NOMO-1 treated with dmso at 0.1 percent for 144 hours (cell line): ENCODE data around the gene DNAJA3.

Experiments
- DNase-seq: peaks from one replicate; lab custom pipeline; 2025; ENCODE audit not compliant: unreplicated experiment; lab: John Stamatoyannopoulos, UW

Gene DNAJA3

GRCh38 chr16:4404967-4405696, 20.5 kb upstream of the DNAJA3 start:
- no peak for DNase-seq

DNA sequence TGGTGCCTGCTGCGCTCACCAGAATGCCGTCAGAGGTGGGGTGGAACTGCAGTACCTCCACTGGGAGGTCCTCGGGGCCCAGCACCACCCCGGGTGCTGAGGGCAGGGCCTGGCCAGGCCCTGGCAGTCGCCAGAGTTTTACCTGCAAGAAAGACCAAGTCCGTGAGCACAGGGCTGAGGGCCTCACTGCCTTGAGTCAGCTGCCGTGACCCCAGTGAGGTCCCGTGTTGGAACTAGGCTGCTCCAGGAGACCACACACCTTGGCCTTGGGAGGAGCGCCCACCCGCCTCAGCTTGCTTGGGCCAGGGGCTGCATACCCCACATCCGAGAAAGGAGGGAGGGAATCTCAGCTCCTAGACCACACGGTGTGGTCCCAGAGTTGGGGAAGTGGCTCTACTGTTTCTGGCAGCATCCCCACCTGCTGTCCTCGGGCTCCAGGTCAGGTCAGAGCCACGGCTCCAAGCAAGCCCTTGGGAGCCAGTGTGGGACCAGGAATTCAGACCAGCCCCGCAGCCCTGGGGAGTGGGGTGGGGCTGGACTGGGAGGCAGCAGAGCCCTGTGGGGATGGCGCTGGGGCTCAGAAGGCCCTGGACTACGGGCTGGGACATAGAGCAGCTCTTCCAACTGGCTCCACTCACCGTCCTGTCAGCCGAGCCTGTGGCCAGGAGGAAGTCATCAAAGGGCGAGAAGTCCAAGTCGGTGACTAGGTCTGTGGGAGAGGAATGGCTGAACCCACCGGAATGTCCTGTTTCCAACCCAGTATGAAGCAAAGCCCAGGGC, 17.9 kb upstream of the DNAJA3 start:
- DNase-seq, result no peak

DNA sequence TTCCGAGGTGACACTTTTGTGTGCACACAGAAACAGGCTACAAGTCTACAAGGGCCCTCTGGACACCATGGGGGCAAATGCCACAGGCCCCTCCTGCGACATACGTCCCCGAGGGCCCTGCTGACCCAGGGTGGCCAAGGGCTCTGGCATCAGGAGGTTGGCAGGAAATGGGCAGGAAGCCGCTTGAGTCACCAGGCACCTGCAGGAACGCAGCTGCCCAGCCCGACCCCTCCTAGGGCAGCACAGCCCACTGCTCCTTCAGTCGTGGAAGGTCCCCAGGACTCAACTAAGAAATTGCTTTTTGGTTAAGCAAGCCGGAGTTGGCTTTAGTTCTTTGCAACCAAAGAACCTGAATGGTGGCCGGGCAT, 17.4 kb upstream of the DNAJA3 start:
- no peak for DNase-seq

DNA sequence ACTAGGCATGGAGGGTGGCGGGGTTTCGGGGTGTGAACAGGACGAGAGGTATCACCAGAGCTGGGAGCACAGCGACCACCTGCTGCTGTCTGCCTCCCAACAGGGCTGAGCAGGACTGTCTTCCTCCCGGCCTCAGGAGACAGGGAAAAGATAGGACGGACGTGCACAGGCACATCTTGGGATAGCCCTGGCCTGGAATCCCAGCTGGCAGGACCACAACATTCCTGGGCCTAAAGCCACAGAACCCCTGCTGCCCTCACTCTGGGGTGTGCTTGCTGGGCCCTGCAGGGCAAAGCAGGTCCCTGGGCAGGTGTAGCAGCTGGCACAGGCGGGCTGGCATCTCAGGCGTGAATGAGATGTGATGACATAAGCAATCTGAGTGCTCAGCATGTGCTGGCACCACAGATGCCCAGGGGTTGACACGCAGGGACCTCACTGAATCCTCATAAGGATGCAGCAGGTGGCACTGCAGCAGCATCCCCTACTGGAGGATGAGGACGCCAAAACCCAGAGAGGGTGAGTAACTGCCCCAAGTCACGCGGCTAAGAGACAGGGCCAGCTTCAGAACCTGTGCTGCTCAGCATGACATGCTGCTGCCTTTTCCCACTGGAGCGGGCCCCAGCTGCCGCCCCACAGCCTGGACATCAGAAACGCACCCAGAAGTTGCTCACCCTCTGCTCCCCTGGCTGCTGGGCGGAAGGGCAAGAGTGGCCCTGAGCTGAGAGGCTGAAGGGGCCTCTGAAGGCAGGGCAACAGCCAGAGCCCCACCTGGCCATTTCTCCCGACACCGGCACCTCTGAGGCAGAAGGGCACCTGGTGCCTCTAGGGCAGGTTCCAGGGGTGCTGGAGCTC, 16.4 kb upstream of the DNAJA3 start:
- no peak for DNase-seq

GRCh38 chr16:4410335-4411075, 15.2 kb upstream of the DNAJA3 start:
- no peak for DNase-seq

GRCh38 chr16:4411684-4412083, 14.0 kb upstream of the DNAJA3 start:
- DNase-seq, result no peak

- no peak for DNase-seq
Measured at GRCh38 chr16:4412159-4412558, 13.5 kb upstream of the DNAJA3 start.

- no peak for DNase-seq
Measured at GRCh38 chr16:4412854-4413253, 12.8 kb upstream of the DNAJA3 start.

DNA sequence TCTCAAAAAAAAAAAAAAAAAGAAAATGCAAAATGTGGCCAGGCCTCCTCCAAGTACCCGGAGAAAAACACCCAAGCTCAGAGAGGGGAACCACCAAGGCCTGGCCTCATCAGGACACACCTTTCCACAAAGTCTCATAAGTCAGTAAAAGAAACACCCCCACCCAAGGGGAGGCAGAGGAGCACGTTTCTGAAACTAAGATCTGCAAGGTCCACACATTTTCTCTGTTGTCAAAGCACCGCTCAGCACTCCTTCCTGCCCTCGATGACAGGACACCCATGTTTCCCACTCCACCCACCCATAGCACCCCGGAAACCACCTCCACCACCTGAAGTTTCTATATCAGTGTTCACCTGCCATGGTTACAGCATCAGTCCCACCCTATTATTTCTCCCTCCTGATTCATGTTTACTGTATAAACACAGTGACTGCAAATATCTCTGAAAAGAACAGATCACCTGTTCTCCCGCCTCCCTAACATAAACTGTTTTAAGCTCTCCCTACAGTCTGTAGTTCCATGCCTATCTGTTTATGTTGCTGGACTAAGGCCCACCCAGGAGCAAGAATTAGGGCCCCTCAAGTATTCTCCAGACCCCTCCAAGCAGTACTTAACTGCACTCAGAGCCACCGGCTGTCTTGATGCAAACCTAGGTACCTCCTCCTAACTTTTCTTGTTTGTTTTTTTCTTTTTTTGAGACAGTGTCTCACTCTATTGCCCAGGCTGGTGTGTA, 11.3 kb upstream of the DNAJA3 start:
- no peak for DNase-seq

- peak; percentile 85 for DNase-seq
Measured at GRCh38 chr16:4415538-4416199, 10.0 kb upstream of the DNAJA3 start.

DNA sequence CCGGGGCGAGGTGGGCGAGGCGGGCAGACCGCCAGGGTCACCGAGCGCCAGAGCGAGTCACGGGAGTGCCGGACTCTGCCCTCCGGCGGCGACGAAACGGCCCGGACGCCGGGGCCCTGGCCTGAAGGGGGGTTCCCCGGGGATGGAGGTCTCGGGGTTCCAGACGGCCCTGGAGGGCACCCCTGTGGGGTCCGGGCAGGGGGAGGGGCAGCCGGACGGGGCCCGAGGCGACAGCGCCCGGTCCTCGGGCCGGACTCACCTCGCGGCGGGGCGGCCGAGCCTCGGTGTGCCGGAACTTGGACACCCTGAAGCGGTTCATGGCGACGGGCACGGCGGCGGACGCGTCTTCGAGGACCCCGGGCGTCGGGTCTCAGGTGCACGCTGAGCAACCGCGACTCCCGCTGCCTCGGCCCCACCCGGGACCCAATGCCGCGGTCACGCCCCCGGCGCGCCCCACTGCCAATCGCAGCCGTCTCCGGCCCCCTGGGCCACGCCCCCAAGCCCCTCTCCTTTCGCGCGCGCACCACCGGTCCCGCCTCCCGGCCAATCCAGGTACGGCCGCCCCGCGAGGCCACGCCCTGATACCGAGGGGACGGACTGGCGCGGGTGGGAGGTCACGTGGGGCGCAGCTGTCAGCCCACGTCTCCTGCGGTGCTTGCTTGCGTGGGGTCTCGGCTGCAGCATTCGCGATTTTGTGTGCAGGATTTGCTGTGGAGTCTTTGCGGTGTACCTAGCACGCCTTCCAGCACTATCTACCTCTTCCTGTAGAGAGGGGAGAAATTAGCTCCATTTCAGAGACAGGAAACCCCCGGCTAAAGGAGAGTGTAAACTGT, 9.3 kb upstream of the DNAJA3 start, which contains the start of gene CORO7:
Gene CORO7 (minus strand): TSS at position 397 of the 833 bp plus-strand sequence. CDS start 78 bp downstream, at position 319.
- DNase-seq, result peak; percentile 93

GRCh38 chr16:4419402-4419959, 6.2 kb upstream of the DNAJA3 start:
- DNase-seq, result no peak

DNA sequence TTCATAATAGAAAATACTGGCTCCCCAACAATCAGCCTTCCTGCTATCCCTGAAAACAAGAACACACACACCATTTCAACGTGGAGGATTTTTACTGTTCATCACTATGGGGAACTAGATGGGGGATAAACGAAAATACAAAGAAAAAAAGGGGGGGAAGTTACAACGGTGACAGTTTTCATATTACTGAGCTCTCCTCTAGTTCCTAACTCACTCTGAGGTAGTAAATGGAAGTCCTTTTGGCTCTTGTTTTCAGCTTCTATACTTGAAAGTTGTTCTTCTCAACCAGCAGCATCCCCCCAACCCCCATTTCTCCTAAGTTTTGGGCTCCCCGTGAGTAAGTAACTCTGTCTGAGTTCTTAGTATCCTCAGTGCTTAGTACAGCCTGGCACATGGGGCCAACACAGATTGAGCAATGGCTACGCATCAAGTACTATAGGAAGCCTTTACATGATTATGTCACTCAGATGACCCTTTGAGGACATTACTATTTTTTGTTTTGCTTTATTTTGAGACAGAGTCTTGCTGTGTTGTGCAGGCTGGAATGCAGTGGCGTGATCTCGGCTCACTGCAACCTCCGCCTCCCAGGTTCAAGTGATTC, 5.1 kb upstream of the DNAJA3 start:
- DNase-seq, result peak; percentile 34

- no peak for DNase-seq
Measured at GRCh38 chr16:4426021-4426684, 485 bp downstream of the DNAJA3 start.

DNA sequence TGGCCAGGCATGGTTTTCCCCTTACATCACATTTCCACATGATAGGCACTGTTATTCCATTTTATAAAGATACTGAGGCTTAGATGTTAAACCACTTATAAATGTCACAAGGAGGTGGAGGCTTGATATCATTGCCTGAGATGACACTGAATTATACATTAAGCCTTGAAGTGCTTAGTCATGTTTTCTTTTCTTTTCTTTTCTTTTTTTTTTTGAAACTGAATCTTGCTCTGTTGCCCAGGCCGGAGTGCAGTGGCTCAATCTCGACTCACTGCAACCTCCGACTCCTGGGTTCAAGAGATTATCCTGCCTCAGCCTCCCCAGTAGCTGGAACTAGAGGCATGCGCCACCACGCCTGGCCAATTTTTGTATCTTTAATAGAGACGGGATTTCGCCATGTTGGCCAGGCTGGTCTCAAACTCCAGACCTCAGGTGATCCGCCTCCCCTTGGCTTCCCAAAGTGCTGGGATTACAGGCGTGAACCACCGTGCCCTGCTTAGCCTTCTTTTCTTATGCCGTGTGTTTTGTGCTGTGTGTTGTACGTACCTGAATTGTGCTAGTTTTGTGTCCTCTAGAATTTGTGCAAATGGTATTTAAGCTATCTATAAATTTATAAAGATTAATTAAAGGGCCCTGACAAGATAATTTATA, 1.2 kb downstream of the DNAJA3 start:
- no peak for DNase-seq

DNA sequence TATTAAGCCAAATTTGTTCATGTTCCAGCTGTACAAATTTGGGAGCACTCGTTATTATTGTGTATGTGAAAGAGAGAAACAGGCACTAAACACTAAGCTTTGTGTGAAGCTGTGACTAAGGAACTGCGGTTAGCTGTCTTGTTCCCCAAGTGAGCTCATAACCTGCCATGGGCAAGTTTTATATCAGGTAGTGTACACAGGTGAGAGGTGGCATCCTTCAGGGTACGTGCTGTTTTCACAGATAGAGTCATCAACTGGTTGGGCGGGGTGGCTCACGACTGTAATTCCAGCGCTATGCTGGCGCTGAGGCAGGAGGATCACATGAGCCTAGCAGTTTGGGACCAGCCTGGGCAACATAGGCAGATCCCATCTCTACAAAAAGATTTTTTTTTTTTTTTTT, 2.8 kb downstream of the DNAJA3 start:
- no peak for DNase-seq

DNA sequence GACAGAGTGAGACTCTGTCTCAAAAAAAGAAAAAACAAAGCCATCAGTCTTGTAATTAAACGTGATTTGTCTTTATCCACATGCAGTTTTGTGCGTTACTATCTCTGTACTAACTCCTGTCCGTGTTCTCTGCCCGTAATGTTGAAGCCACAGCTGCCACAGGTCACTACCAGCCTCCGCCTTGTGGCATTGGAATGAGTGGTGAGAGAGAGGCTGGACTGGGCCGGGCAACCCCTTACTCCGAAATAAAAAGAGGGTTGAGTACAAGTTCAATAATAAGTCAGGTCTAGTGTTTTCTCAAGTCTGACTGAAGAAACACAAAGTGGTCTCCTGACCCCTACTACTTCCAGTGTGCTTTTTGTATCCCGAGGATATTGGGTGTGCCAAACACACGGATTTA, 5.4 kb downstream of the DNAJA3 start:
- DNase-seq, result no peak
